Right atrium auricular region (tissue), 2 donors: ENCODE measurements around the gene CHL1. TPM values are rescaled to one million over a fixed set of nuclear protein-coding genes. Genes with fewer than 3 reads are reported as not detected.

Experiments used
- DNase-seq: peaks from one replicate; pipeline ENCODE4 v3.0.0-alpha.2; 2019; ENCODE audit warnings: low spot score
- H3K27ac ChIP-seq, 2 donors: fragments of 200-600 bp; sonication (generic); 1 replicate in 1 of 2; 2 replicates in 1 of 2; pipeline ENCODE4 v1.5.1; 2016 to 2019
- H3K27me3 ChIP-seq, 2 donors: fragments of 200-600 bp; sonication (generic); one replicate each; pipeline versions ENCODE4 v1.5.1 to v1.6.0; 2017 to 2019
- H3K36me3 ChIP-seq: fragments of 200-600 bp; sonication (generic); one replicate; pipeline ENCODE4 v1.5.1; 2016
- H3K4me1 ChIP-seq, 2 donors: fragments of 200-600 bp; sonication (generic); one replicate each; pipeline versions ENCODE4 v1.5.1 to v1.6.0; 2017 to 2019
- H3K4me3 ChIP-seq, 2 donors: fragments of 200-600 bp; sonication (generic); 1 replicate in 1 of 2; 2 replicates in 1 of 2; pipeline ENCODE4 v1.5.1; 2017 to 2019; ENCODE audit warnings: mild to moderate bottlenecking in 1 of 2, moderate library complexity in 1 of 2
- H3K9me3 ChIP-seq, 2 donors: fragments of 200-600 bp; sonication (generic); one replicate each; pipeline ENCODE4 v1.5.1; 2019
- total RNA-seq, 2 donors: library from RNA; depleted of rRNA; stranded (reverse); fragments of >200 nt; gene quantifications; one replicate each; pipeline ENCODE4 v1.1.0, GENCODE V29; 2016
- TF ChIP-seq, protein P1 (sequence below), 2 donors: fragments of 200-600 bp; sonication (generic); IDR thresholded peaks; one replicate each; pipeline ENCODE4 v1.5.1; 2019; ENCODE audit warnings: antibody characterized with exemption in 2 of 2

The CHL1 gene
- total RNA-seq, 2 donors from 2014 or later, result 36.7 to 66.4 TPM

DNA sequence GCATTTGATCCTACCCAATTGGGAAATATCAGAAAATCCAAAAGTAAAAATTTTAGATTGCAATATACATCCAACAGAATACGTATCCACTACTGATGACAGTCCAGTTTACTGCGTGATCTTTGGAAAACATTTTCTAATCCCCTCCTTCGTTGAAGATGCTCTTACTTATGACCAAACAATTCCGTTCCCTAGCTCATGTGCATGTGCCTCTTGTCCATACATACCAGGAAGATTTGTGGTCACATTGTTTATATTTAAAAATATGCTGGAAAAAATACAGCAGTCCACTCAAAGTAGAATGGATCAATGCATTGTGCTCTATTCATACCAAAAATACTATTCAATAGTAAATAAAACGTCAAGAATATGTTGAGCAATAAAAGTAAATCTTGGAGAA lies 135.3 kb downstream of the CHL1 start:
- no peaks in the 10 kb centered on the region for H3K4me1 ChIP-seq
- DNase-seq, result no peak
- H3K9me3 ChIP-seq, result no peaks in the 10 kb centered on the region
- H3K36me3 ChIP-seq, result no peaks in the 10 kb centered on the region
- TF ChIP-seq, protein P1, sequence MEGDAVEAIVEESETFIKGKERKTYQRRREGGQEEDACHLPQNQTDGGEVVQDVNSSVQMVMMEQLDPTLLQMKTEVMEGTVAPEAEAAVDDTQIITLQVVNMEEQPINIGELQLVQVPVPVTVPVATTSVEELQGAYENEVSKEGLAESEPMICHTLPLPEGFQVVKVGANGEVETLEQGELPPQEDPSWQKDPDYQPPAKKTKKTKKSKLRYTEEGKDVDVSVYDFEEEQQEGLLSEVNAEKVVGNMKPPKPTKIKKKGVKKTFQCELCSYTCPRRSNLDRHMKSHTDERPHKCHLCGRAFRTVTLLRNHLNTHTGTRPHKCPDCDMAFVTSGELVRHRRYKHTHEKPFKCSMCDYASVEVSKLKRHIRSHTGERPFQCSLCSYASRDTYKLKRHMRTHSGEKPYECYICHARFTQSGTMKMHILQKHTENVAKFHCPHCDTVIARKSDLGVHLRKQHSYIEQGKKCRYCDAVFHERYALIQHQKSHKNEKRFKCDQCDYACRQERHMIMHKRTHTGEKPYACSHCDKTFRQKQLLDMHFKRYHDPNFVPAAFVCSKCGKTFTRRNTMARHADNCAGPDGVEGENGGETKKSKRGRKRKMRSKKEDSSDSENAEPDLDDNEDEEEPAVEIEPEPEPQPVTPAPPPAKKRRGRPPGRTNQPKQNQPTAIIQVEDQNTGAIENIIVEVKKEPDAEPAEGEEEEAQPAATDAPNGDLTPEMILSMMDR (IDR thresholded peaks at IDR 0.05), result no peak
- no peaks in the 10 kb centered on the region for H3K27me3 ChIP-seq
- no peak overlapping the region for H3K27ac ChIP-seq
- H3K4me3 ChIP-seq, result no peak overlapping the region

DNA sequence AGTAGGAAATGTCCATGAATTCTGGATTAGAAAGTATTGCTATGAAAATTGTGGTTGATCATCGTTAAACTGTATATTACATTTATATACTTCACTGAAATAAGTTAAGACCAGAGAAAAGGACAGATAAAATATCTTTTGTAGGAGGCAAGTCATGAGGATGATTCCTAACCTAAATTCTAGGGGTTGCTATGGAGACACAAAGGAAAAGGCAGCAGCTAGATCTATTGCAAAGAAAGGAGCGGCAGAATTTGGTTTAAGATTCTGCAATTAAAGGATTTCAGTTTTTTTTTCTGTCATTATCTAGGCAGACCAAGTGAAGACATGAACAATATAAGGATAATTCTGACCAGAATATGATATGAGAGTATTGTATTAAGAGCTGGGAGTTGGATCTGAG lies 136.1 kb downstream of the CHL1 start:
- no peaks in the 10 kb centered on the region for H3K36me3 ChIP-seq
- TF ChIP-seq, protein P1 (IDR thresholded peaks at IDR 0.05), result no peak
- H3K4me3 ChIP-seq, result no peak overlapping the region
- H3K27me3 ChIP-seq, result no peaks in the 10 kb centered on the region
- H3K27ac ChIP-seq, result no peak overlapping the region
- no peaks in the 10 kb centered on the region for H3K9me3 ChIP-seq
- no peak for DNase-seq
- H3K4me1 ChIP-seq, result no peaks in the 10 kb centered on the region

DNA sequence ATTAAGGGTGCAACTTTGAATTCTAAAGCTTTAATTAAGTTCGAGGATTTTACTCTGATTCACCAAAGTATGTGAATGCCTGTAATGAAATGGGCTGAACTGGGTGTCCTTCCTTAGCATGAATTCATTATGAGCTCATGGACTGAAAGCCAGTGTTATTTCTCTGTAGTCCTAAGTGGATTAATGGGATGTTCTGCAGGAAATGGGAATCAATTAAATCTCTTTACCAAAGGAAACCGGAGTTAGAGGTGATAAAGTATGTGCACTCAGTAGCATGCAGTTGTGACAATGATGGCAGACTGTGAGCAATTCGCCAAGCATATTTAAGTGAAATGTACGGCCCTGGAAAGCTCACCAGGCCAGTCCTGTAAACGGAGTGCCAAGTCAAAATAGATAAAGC lies 138.7 kb downstream of the CHL1 start:
- TF ChIP-seq, protein P1 (IDR thresholded peaks at IDR 0.05), result no peak
- Histone ChIP-seq H3K27me3 (no peaks in the 10 kb centered on the region), H3K4me1 (no peaks in the 10 kb centered on the region), H3K9me3 (no peaks in the 10 kb centered on the region), H3K27ac (no peak overlapping the region), H3K36me3 (no peaks in the 10 kb centered on the region), H3K4me3 (no peak overlapping the region)
- DNase-seq, result no peak

DNA sequence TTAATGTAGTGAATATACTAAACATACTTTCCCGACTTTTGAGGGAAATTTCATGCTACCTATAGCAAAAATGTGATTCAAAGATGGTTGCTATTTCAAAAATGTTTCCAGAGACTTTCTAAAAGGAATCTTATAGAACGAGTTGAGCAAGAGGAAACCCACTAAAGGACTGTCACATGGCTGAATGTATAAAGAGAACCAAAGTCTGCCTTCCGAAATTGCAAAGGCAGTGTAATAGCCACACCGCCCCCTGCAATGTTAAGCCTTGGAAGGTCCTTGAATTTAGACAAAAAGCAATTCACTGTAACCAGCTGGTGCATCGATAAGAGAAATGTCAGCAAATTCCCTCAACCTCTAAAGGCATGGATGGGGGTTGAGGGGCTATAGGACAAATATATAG lies 142.8 kb downstream of the CHL1 start:
- H3K27ac ChIP-seq, result no peak overlapping the region
- no peak for DNase-seq

DNA sequence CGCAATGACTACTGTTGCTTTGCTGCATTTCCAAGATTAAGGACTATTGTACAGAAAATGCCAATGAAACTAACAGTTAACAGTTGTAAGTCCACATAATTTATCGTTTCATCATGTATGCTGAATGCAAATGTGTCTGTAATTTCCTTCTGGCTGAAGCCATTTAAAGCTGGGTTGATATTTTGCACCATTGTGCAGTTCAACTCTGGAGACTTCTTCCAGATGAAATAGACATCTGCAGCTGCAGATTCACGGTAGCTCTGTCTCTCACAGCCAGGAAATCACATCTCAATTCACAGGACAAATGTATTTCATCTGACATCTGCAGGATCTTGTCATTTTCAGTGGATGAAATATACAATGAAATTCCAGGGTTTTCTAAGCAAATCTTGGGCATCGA lies 145.4 kb downstream of the CHL1 start:
- Histone ChIP-seq H3K4me1 (no peaks in the 10 kb centered on the region), H3K9me3 (no peaks in the 10 kb centered on the region), H3K27ac (no peak overlapping the region), H3K36me3 (peaks cover 8% of the 10 kb centered on the region), H3K4me3 (no peak overlapping the region), H3K27me3 (no peaks in the 10 kb centered on the region)
- no peak for DNase-seq
- TF ChIP-seq, protein P1 (IDR thresholded peaks at IDR 0.05), result no peak

More for the DNA sequence above, 142.8 kb downstream of the CHL1 start:
- no peaks in the 10 kb centered on the region for H3K27me3 ChIP-seq
- no peaks in the 10 kb centered on the region for H3K4me1 ChIP-seq
- no peaks in the 10 kb centered on the region for H3K36me3 ChIP-seq
- H3K4me3 ChIP-seq, result no peak overlapping the region
- TF ChIP-seq, protein P1 (IDR thresholded peaks at IDR 0.05), result no peak
- no peaks in the 10 kb centered on the region for H3K9me3 ChIP-seq

DNA sequence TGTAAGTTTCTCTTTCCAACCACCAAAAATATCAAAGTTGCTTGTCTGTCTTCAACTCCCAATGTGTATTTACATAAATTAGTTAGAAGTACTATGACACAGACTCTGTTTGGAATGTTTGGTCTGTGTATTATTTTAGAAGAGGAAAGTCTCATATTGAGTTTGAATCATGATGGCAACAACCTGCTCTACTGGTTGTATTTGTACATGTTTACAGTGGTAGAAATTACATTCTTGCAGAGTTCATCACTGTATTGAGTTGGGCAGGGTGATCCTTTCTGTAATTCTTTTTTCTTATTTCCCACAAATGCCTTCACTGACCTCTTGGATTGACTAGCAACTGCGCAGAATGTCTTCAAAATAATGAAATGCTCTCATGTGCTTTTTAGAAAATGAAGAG lies 149.6 kb downstream of the CHL1 start:
- Histone ChIP-seq H3K27me3 (no peaks in the 10 kb centered on the region), H3K27ac (no peak overlapping the region), H3K36me3 (peaks cover 8% of the 10 kb centered on the region), H3K4me1 (no peaks in the 10 kb centered on the region), H3K4me3 (no peak overlapping the region), H3K9me3 (no peaks in the 10 kb centered on the region)
- no peak for DNase-seq
- TF ChIP-seq, protein P1 (IDR thresholded peaks at IDR 0.05), result no peak
